ENCODE results near the gene SYNE1. TPM values are rescaled to one million over a fixed set of nuclear protein-coding genes. Genes with fewer than 3 reads are reported as not detected.
"Not testable (repeated sequence)": the region's sequence is repeated elsewhere in the genome, so short reads cannot be mapped to it uniquely, and the experiment has no call there.

SYNE1 gene
- 10 to 100 TPM; 16.8 to 78.6 (median 22.3) TPM for total RNA-seq
- long read RNA-seq, donor 1, partial matches to known transcripts = 5 of 10 reads
- long read RNA-seq, donor 1, other reads (novel, unspliced or antisense) = 5 of 10 reads
- long read RNA-seq, donor 2, partial matches to known transcripts = 2 of 6 reads
- long read RNA-seq, donor 2, other reads (novel, unspliced or antisense) = 3 of 6 reads

DNA sequence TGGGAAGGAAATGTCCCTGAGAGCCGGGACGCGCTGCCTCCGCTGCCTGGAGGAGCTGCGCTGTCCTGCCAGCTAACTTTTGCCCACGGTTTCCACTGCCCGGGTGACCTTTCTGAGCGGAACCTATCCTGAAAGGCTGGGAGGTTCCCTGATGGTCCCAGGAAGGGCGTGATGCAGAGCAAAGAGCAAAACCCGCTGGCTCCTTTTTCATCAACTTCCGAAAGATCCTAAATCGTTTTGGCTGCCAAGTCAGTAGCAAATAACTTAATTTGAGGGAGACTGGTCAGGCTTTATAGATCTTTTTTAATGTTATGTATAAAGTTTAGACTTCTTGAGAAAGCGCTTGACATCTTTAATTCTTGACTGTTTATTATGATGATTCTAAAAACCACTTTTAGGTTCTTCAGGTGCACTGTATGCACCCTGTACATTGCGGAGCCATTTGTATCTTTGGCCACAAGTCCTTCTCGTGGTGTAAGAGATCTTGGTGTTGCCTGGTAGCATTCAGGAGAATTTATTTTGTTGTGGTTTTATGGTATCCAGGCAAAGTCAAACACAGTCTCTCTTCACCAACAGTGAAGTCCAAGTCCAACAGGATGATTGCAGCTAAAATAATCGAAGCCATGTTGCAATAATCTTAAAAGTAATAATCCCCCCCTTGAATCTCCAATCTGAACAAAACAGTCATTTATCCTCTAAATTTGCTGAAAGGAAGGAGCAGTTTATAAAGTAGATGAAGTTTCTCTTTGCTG lies at the start of gene SYNE1:
Gene SYNE1 (minus strand): TSS at position 67 of the 752 bp plus-strand sequence. CDS start 9,031 bp downstream, outside the sequence.
- TF ChIP-seq, protein P1, sequence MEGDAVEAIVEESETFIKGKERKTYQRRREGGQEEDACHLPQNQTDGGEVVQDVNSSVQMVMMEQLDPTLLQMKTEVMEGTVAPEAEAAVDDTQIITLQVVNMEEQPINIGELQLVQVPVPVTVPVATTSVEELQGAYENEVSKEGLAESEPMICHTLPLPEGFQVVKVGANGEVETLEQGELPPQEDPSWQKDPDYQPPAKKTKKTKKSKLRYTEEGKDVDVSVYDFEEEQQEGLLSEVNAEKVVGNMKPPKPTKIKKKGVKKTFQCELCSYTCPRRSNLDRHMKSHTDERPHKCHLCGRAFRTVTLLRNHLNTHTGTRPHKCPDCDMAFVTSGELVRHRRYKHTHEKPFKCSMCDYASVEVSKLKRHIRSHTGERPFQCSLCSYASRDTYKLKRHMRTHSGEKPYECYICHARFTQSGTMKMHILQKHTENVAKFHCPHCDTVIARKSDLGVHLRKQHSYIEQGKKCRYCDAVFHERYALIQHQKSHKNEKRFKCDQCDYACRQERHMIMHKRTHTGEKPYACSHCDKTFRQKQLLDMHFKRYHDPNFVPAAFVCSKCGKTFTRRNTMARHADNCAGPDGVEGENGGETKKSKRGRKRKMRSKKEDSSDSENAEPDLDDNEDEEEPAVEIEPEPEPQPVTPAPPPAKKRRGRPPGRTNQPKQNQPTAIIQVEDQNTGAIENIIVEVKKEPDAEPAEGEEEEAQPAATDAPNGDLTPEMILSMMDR (IDR thresholded peaks at IDR 0.05) = no peak
- peak; percentile 8 for ATAC-seq
- intact Hi-C loops (cut with DNase I, micrococcal nuclease) = no loop called here

GRCh38 chr6:152685819-152686218 lies 48.7 kb upstream of the SYNE1 start:
- TF ChIP-seq, protein P1 (IDR thresholded peaks at IDR 0.05) = no peak
- DNase-seq (no peak), ATAC-seq (no peak)
- Histone ChIP-seq H3K36me3 (ENCODE audit: low read depth) (no peaks in the 10 kb centered on the region), H3K4me1 (ENCODE audit: low read depth) (no peaks in the 10 kb centered on the region), H3K4me3 (no peak overlapping the region), H3K9me3 (no peaks in the 10 kb centered on the region)
- intact Hi-C loops (cut with DNase I, micrococcal nuclease) = no loop called here

More for the DNA sequence above, at the start of gene SYNE1:
- H3K36me3 ChIP-seq (ENCODE audit: low read depth) = no peaks in the 10 kb centered on the region
- peaks cover 3% of the 10 kb centered on the region for H3K4me1 ChIP-seq (ENCODE audit: low read depth)
- H3K9me3 ChIP-seq = no peaks in the 10 kb centered on the region
- no peak for DNase-seq
- no peak within 1 kb of the TSS for H3K4me3 ChIP-seq

DNA sequence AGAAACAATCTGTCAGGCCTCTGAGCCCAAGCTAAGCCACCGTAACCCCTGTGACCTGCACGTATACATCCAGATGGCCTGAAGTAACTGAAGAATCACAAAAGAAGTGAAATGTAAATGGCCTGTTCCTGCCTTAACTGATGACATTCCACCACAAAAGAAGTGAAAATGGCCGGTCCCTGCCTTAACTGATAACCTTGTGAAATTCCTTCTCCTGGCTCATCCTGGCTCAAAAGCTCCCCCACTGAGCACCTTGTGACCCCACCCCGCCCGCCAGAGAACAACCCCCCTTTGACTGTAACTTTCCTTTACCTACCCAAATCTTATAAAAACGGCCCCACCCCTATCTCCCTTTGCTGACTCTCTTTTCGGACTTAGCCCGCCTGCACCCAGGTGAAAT lies 45.8 kb upstream of the SYNE1 start:
- H3K4me1 ChIP-seq (ENCODE audit: low read depth); H3K4me3 ChIP-seq; H3K9me3 ChIP-seq; DNase-seq; intact Hi-C loops (cut with DNase I, micrococcal nuclease); ATAC-seq; H3K36me3 ChIP-seq (ENCODE audit: low read depth): not testable (repeated sequence)

- no peak for ATAC-seq
- no peak for DNase-seq
- intact Hi-C loops (cut with DNase I, micrococcal nuclease) = no loop called here
- TF ChIP-seq, protein P1 (IDR thresholded peaks at IDR 0.05) = no peak
- H3K9me3 ChIP-seq = no peaks in the 10 kb centered on the region
- H3K36me3 ChIP-seq (ENCODE audit: low read depth) = no peaks in the 10 kb centered on the region
- H3K4me1 ChIP-seq (ENCODE audit: low read depth) = no peaks in the 10 kb centered on the region
- H3K4me3 ChIP-seq = no peak overlapping the region
Measured at GRCh38 chr6:152682141-152682540, 45.0 kb upstream of the SYNE1 start.

DNA sequence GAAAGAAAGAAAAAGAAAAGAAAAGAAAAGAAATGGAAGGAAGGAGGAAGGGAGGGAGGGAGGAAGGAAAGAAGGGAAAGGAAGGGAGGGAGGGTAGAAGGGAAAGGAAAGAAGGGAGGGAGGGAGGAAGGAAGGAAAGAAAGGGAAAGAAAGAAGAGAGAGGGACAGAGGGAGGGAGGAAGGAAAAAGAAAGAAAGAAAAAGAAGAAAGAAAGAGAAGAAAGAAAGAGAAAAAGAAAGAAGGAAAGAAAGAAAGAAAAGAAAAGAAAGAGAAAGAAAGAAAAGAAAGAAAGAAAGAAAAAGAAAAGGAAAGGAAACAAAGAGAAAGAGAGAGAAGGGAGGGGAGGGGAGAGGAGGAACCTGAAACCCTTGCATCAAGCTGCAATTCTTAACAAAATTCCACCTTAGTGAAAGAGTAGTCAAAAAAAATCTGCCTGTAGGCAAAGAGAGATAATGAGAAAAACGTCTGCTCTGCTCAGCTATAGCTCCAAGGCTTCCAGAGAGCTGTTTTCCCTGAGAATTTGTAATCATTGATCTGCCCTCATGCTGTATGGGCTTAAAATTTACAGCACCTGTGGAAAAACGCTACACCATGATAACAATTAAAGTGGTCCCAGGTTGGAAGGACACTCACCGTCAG lies 43.8 kb upstream of the SYNE1 start:
- intact Hi-C loops (cut with DNase I, micrococcal nuclease) = no loop called here
- no peak overlapping the region for H3K4me3 ChIP-seq

More for the DNA sequence above, 43.8 kb upstream of the SYNE1 start:
- Histone ChIP-seq H3K9me3 (no peaks in the 10 kb centered on the region), H3K4me1 (ENCODE audit: low read depth) (no peaks in the 10 kb centered on the region), H3K36me3 (ENCODE audit: low read depth) (no peaks in the 10 kb centered on the region)
- ATAC-seq (no peak), DNase-seq (no peak)
- TF ChIP-seq, protein P1 (IDR thresholded peaks at IDR 0.05) = no peak
